SK-N-MC (cell line): Measurements from ENCODE around the gene PRKN.

Experiments
- EZH2 ChIP-seq: fragments of 200-600 bp; sonication (generic); IDR thresholded peaks from one replicate; pipeline ENCODE4 v1.6.1; 2017; ENCODE audit warnings: antibody characterized with exemption
- FOXP2 ChIP-seq: optimal IDR thresholded peaks from 2 replicates; pipeline ENCODE3; 2011; ENCODE audit warnings: mild to moderate bottlenecking, moderate library complexity; ENCODE audit not compliant: insufficient read depth; ENCODE audit errors: extremely low read length, control extremely low read depth
- POLR2AphosphoS5 ChIP-seq: IDR thresholded peaks from 2 replicates; pipeline ENCODE4 v1.6.1; 2012; ENCODE audit warnings: mild to moderate bottlenecking, low read depth, low read length, borderline replicate concordance

GRCh38 chr6:161410076-161410475 lies 1317.5 kb downstream of the PRKN start:
- no peak for TF ChIP-seq EZH2
- no peak for TF ChIP-seq POLR2AphosphoS5
- TF ChIP-seq FOXP2, result no peak
